M059J (cell line): ENCODE data around the gene PACSIN1. TPM values are rescaled to one million over a fixed set of nuclear protein-coding genes. Genes with fewer than 3 reads are reported as not detected.

Experiments used
- DNase-seq: peaks from one replicate; pipeline ENCODE4 v3.0.0-alpha.2; 2012; ENCODE audit warnings: low read depth
- total RNA-seq: library from RNA; depleted of rRNA; stranded (reverse); fragments of >200 nt; shearing (Covaris generic); gene quantifications from 2 replicates; pipeline ENCODE4 v1.2.3, GENCODE V29; 2014

Gene PACSIN1
- total RNA-seq, 1 experiment from 2014 or later, result 0.20 TPM

GRCh38 chr6:34544776-34545471 lies 79.0 kb downstream of the PACSIN1 start:
- DNase-seq, result no peak

- DNase-seq, result peak; percentile 53
Observed at GRCh38 chr6:34546551-34547321, 80.9 kb downstream of the PACSIN1 start.

- DNase-seq, result no peak
Observed at GRCh38 chr6:34547701-34548644, 82.1 kb downstream of the PACSIN1 start.

- no peak for DNase-seq
Observed at GRCh38 chr6:34549026-34549803, 83.3 kb downstream of the PACSIN1 start.

GRCh38 chr6:34549804-34550202 lies 83.9 kb downstream of the PACSIN1 start:
- no peak for DNase-seq

GRCh38 chr6:34551720-34552119 lies 85.8 kb downstream of the PACSIN1 start:
- no peak for DNase-seq

- no peak for DNase-seq
Observed at GRCh38 chr6:34552620-34553019, 86.7 kb downstream of the PACSIN1 start.

GRCh38 chr6:34553146-34553545 lies 87.3 kb downstream of the PACSIN1 start:
- DNase-seq, result no peak

- no peak for DNase-seq
Observed at GRCh38 chr6:34553750-34554149, 87.9 kb downstream of the PACSIN1 start.

GRCh38 chr6:34554291-34555006 lies 88.6 kb downstream of the PACSIN1 start:
- DNase-seq, result no peak

GRCh38 chr6:34555007-34555322 lies 89.1 kb downstream of the PACSIN1 start:
- DNase-seq, result no peak

- no peak for DNase-seq
Observed at GRCh38 chr6:34555328-34555727, 89.5 kb downstream of the PACSIN1 start.

GRCh38 chr6:34556031-34556471 lies 90.2 kb downstream of the PACSIN1 start, which contains the start of gene SPDEF:
SPDEF (minus strand) TSS chr6:34556329; CDS start chr6:34544455, 11,874 bp downstream.
- DNase-seq, result no peak

- no peak for DNase-seq
Observed at GRCh38 chr6:34556493-34556892, 90.6 kb downstream of the PACSIN1 start.

- DNase-seq, result no peak
Observed at GRCh38 chr6:34557228-34557627, 91.4 kb downstream of the PACSIN1 start.

GRCh38 chr6:34558172-34558714 lies 92.4 kb downstream of the PACSIN1 start:
- no peak for DNase-seq

GRCh38 chr6:34559651-34560365 lies 93.9 kb downstream of the PACSIN1 start:
- DNase-seq, result no peak

GRCh38 chr6:34560366-34561226 lies 94.7 kb downstream of the PACSIN1 start:
- peak; percentile 62 for DNase-seq

- DNase-seq, result no peak
Observed at GRCh38 chr6:34561227-34561530, 95.3 kb downstream of the PACSIN1 start.
